BE2C (cell line): ENCODE results near the gene MTCL3.

Source experiments
- DNase-seq: peaks from one replicate; pipeline ENCODE4 v3.0.0-alpha.2; 2020
- H3K27me3 ChIP-seq: fragments of 250-450 bp; sonication (Bioruptor Pico); 2 replicates; pipeline ENCODE4 v1.5.1; 2020; ENCODE audit warnings: mild to moderate bottlenecking
- H3K36me3 ChIP-seq: fragments of 250-450 bp; sonication (Bioruptor Pico); 2 replicates; pipeline ENCODE4 v1.5.1; 2020; ENCODE audit warnings: mild to moderate bottlenecking
- H3K4me1 ChIP-seq: fragments of 250-450 bp; sonication (Bioruptor Pico); 2 replicates; pipeline ENCODE4 v1.5.1; 2020
- H3K4me3 ChIP-seq: 2 replicates; pipeline ENCODE4 v1.5.1; 2011; ENCODE audit warnings: low read depth, low read length
- H3K9me3 ChIP-seq: fragments of 250-450 bp; sonication (Bioruptor Pico); 2 replicates; pipeline ENCODE4 v1.5.1; 2020
- TF ChIP-seq, protein P1 (sequence below): IDR thresholded peaks from 2 replicates; pipeline ENCODE4 v1.5.1; 2012; ENCODE audit warnings: mild to moderate bottlenecking, low read depth, low read length

Gene MTCL3

DNA sequence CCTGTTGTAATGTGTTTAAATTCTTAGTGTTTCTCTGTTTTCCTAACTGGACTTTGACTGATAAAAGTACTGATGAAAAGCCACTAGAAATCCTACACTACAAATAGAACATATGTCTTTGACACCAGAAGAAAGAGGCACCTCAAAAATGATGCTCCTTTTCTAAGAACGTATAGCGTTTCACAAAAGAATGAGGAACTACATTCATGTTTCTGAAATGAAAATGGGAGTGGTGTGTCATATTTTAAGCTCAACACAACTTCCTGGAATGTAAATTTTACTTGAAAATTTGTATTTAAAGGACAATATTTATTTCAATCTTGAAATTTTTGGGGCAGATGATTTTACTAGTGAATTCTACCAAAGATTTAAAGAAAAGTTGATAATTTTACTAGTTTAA lies 95.2 kb downstream of the MTCL3 start:
- TF ChIP-seq, protein P1, sequence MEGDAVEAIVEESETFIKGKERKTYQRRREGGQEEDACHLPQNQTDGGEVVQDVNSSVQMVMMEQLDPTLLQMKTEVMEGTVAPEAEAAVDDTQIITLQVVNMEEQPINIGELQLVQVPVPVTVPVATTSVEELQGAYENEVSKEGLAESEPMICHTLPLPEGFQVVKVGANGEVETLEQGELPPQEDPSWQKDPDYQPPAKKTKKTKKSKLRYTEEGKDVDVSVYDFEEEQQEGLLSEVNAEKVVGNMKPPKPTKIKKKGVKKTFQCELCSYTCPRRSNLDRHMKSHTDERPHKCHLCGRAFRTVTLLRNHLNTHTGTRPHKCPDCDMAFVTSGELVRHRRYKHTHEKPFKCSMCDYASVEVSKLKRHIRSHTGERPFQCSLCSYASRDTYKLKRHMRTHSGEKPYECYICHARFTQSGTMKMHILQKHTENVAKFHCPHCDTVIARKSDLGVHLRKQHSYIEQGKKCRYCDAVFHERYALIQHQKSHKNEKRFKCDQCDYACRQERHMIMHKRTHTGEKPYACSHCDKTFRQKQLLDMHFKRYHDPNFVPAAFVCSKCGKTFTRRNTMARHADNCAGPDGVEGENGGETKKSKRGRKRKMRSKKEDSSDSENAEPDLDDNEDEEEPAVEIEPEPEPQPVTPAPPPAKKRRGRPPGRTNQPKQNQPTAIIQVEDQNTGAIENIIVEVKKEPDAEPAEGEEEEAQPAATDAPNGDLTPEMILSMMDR = no peak
- no peak overlapping the region for H3K4me3 ChIP-seq
- no peaks in the 10 kb centered on the region for H3K4me1 ChIP-seq
- H3K27me3 ChIP-seq = no peaks in the 10 kb centered on the region
- no peaks in the 10 kb centered on the region; the same call in 1 of the 2 replicates for H3K9me3 ChIP-seq
- DNase-seq = no peak
- H3K36me3 ChIP-seq = no peaks in the 10 kb centered on the region
